Right lobe of liver (tissue), 4 donors: ENCODE data around the gene PGBD2.

ENCODE experiments used
- POLR2A ChIP-seq: fragments of 450-650 bp; IDR thresholded peaks from one replicate; pipeline ENCODE4 v1.6.1; 2017; ENCODE audit warnings: antibody characterized with exemption, mild to moderate bottlenecking
- TF ChIP-seq, protein P1 (sequence below), 4 donors: fragments of 200-600 bp in 3 of 4; fragments of 450-650 bp in 1 of 4; IDR thresholded peaks; one replicate each; pipeline versions ENCODE4 v1.5.1 to v1.8.0; 2016 to 2022; ENCODE audit warnings: antibody characterized with exemption in 4 of 4, mild to moderate bottlenecking in 2 of 4
- donor health status: DM: no; HTN: no; CAD: no.
- donor health status: DM: no; HTN: no; CAD: no.
- donor health status: DM: no; HTN: yes; CAD: no.

DNA sequence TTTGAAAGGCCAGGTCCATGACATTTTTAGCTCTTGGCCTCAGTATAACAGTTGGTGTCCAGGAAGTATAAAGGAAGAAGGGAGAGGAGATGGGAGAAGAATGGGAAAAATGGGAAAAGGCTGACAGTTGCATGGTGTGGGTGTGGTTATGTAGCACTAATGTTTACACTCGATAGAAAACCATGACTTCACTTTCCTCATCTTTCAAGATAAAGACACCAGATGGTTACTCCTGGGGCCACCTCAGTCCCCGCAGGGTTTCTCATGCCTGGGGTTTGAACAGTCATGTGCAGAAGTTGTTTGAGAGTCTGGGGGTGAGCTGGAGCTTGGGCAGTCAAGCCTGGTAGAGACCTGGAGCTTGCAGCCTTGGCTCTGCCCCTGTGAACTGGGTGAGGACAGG is 7.9 kb downstream of the PGBD2 start:
- TF ChIP-seq, protein P1, sequence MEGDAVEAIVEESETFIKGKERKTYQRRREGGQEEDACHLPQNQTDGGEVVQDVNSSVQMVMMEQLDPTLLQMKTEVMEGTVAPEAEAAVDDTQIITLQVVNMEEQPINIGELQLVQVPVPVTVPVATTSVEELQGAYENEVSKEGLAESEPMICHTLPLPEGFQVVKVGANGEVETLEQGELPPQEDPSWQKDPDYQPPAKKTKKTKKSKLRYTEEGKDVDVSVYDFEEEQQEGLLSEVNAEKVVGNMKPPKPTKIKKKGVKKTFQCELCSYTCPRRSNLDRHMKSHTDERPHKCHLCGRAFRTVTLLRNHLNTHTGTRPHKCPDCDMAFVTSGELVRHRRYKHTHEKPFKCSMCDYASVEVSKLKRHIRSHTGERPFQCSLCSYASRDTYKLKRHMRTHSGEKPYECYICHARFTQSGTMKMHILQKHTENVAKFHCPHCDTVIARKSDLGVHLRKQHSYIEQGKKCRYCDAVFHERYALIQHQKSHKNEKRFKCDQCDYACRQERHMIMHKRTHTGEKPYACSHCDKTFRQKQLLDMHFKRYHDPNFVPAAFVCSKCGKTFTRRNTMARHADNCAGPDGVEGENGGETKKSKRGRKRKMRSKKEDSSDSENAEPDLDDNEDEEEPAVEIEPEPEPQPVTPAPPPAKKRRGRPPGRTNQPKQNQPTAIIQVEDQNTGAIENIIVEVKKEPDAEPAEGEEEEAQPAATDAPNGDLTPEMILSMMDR (IDR thresholded peaks at IDR 0.05): no peak
- no peak for TF ChIP-seq POLR2A
